ENCODE results near the gene SCUBE3.
A peak's percentile ranks its signal among the peaks of the same experiment; 100 is the strongest.

The SCUBE3 gene

GRCh38 chr6:35166116-35166515, 47.6 kb upstream of the SCUBE3 start:
- H3K18ac ChIP-seq (ENCODE audit: low read length) = no peak overlapping the region
- no peak overlapping the region for H3K4me2 ChIP-seq (ENCODE audit: low read length)
- H4K8ac ChIP-seq (ENCODE audit: low read depth, low read length) = no peak overlapping the region
- H3K36me3 ChIP-seq (ENCODE audit: control insufficient read depth in 1 of 2, insufficient read depth in 2 of 2, low read length in 2 of 2) = no peaks in the 10 kb centered on the region
- peak in 1 of 2 donors; percentile 31 for DNase-seq
- H2BK12ac ChIP-seq (ENCODE audit: low read length) = no peak overlapping the region
- no peaks in the 10 kb centered on the region for H3K27me3 ChIP-seq (ENCODE audit: insufficient read depth, low read length)
- no peaks in the 10 kb centered on the region for H3K79me2 ChIP-seq (ENCODE audit: control insufficient read depth, insufficient read depth, low read length, poor library complexity)
- H2AFZ ChIP-seq (ENCODE audit: insufficient read depth, low read length, poor library complexity) = no peak overlapping the region
- H4K91ac ChIP-seq (ENCODE audit: low read depth, low read length) = no peak overlapping the region
- no peak overlapping the region for H4K12ac ChIP-seq (ENCODE audit: low read depth, low read length)
- H2BK5ac ChIP-seq (ENCODE audit: low read depth, low read length, poor library complexity) = no peak overlapping the region
- H3K23ac ChIP-seq (ENCODE audit: low read length) = no peak overlapping the region
- H3K4me1 ChIP-seq (ENCODE audit: control insufficient read depth in 1 of 2, insufficient read depth in 2 of 2, low read length in 2 of 2) = no peaks in the 10 kb centered on the region
- H3K9ac ChIP-seq (ENCODE audit: low read length) = no peak overlapping the region
- H2AK5ac ChIP-seq (ENCODE audit: low read length) = no peak overlapping the region
- H3K9me3 ChIP-seq (ENCODE audit: insufficient read depth, low read depth, low read length) = peaks cover 3% of the 10 kb centered on the region
- no peak overlapping the region for H3K4me3 ChIP-seq (ENCODE audit: low read depth, low read length)
- WGBS (ENCODE audit: extremely low coverage, insufficient coverage, insufficient read length) = no CpG with 5 or more reads among the region's 2 CpGs
- no peak overlapping the region for H2BK120ac ChIP-seq (ENCODE audit: insufficient read depth, low read length, poor library complexity)
- H3K4ac ChIP-seq (ENCODE audit: low read depth, low read length) = no peak overlapping the region
- no peak overlapping the region for H3K27ac ChIP-seq (ENCODE audit: low read depth, low read length)
- no peak overlapping the region for H3K14ac ChIP-seq (ENCODE audit: low read length)
- no peaks in the 10 kb centered on the region for H3K79me1 ChIP-seq (ENCODE audit: low read length)

DNA sequence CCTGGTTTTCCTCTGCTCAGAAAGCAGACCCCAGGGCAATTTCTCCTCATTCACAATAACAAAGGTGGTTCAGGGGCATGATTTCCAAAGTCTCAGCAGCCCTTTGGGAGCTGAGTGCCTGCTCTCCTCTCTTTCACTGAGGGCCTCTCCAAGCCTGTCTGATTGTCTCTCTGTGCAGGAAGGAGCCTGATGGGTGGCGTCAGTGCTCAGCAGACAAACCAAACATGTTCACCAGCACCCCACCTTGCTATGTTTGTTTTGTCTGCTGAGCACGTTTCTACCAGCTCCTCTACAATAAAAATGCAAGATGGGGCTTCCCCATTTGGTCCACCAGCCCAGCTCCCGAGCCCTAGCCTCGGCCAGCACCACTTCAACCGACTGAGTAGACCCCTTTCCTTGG, 47.2 kb upstream of the SCUBE3 start:
- H3K18ac ChIP-seq (ENCODE audit: low read length) = no peak overlapping the region
- no peak overlapping the region for H4K91ac ChIP-seq (ENCODE audit: low read depth, low read length)
- no peaks in the 10 kb centered on the region for H3K36me3 ChIP-seq (ENCODE audit: control insufficient read depth in 1 of 2, insufficient read depth in 2 of 2, low read length in 2 of 2)
- DNase-seq = no peak
- no peaks in the 10 kb centered on the region for H3K79me1 ChIP-seq (ENCODE audit: low read length)
- H3K27me3 ChIP-seq (ENCODE audit: insufficient read depth, low read length) = no peaks in the 10 kb centered on the region
- H4K8ac ChIP-seq (ENCODE audit: low read depth, low read length) = no peak overlapping the region
- no peak overlapping the region for H3K9ac ChIP-seq (ENCODE audit: low read length)
- no peaks in the 10 kb centered on the region for H3K4me1 ChIP-seq (ENCODE audit: control insufficient read depth in 1 of 2, insufficient read depth in 2 of 2, low read length in 2 of 2)
- H3K79me2 ChIP-seq (ENCODE audit: control insufficient read depth, insufficient read depth, low read length, poor library complexity) = no peaks in the 10 kb centered on the region
- H4K12ac ChIP-seq (ENCODE audit: low read depth, low read length) = no peak overlapping the region
- H3K4me3 ChIP-seq (ENCODE audit: low read depth, low read length) = no peak overlapping the region
- H3K4ac ChIP-seq (ENCODE audit: low read depth, low read length) = no peak overlapping the region
- H2BK5ac ChIP-seq (ENCODE audit: low read depth, low read length, poor library complexity) = no peak overlapping the region
- no peak overlapping the region for H2AK5ac ChIP-seq (ENCODE audit: low read length)
- H3K23ac ChIP-seq (ENCODE audit: low read length) = no peak overlapping the region
- H2BK120ac ChIP-seq (ENCODE audit: insufficient read depth, low read length, poor library complexity) = no peak overlapping the region
- WGBS (ENCODE audit: extremely low coverage, insufficient coverage, insufficient read length) = no CpG with 5 or more reads among the region's 5 CpGs
- no peak overlapping the region for H3K4me2 ChIP-seq (ENCODE audit: low read length)
- H3K9me3 ChIP-seq (ENCODE audit: insufficient read depth, low read depth, low read length) = peaks cover 3% of the 10 kb centered on the region
- H3K27ac ChIP-seq (ENCODE audit: low read depth, low read length) = no peak overlapping the region
- H2AFZ ChIP-seq (ENCODE audit: insufficient read depth, low read length, poor library complexity) = no peak overlapping the region
- H2BK12ac ChIP-seq (ENCODE audit: low read length) = no peak overlapping the region
- no peak overlapping the region for H3K14ac ChIP-seq (ENCODE audit: low read length)

GRCh38 chr6:35167505-35167904, 46.3 kb upstream of the SCUBE3 start:
- H3K9me3 ChIP-seq (ENCODE audit: insufficient read depth, low read depth, low read length) = peaks cover 3% of the 10 kb centered on the region
- no peaks in the 10 kb centered on the region for H3K36me3 ChIP-seq (ENCODE audit: control insufficient read depth in 1 of 2, insufficient read depth in 2 of 2, low read length in 2 of 2)
- no peak overlapping the region for H3K27ac ChIP-seq (ENCODE audit: low read depth, low read length)
- no peak overlapping the region for H3K23ac ChIP-seq (ENCODE audit: low read length)
- H2BK120ac ChIP-seq (ENCODE audit: insufficient read depth, low read length, poor library complexity) = no peak overlapping the region
- H3K79me1 ChIP-seq (ENCODE audit: low read length) = no peaks in the 10 kb centered on the region
- no peaks in the 10 kb centered on the region for H3K4me1 ChIP-seq (ENCODE audit: control insufficient read depth in 1 of 2, insufficient read depth in 2 of 2, low read length in 2 of 2)
- no peak overlapping the region for H4K8ac ChIP-seq (ENCODE audit: low read depth, low read length)
- H2AFZ ChIP-seq (ENCODE audit: insufficient read depth, low read length, poor library complexity) = no peak overlapping the region
- no peak overlapping the region for H4K12ac ChIP-seq (ENCODE audit: low read depth, low read length)
- H3K4me2 ChIP-seq (ENCODE audit: low read length) = no peak overlapping the region
- H3K14ac ChIP-seq (ENCODE audit: low read length) = no peak overlapping the region
- no peak overlapping the region for H3K18ac ChIP-seq (ENCODE audit: low read length)
- no peak overlapping the region for H3K4ac ChIP-seq (ENCODE audit: low read depth, low read length)
- H4K91ac ChIP-seq (ENCODE audit: low read depth, low read length) = no peak overlapping the region
- H3K79me2 ChIP-seq (ENCODE audit: control insufficient read depth, insufficient read depth, low read length, poor library complexity) = no peaks in the 10 kb centered on the region
- H2AK5ac ChIP-seq (ENCODE audit: low read length) = no peak overlapping the region
- H2BK5ac ChIP-seq (ENCODE audit: low read depth, low read length, poor library complexity) = no peak overlapping the region
- no peak for DNase-seq
- H3K4me3 ChIP-seq (ENCODE audit: low read depth, low read length) = no peak overlapping the region
- H3K9ac ChIP-seq (ENCODE audit: low read length) = no peak overlapping the region
- no peaks in the 10 kb centered on the region for H3K27me3 ChIP-seq (ENCODE audit: insufficient read depth, low read length)
- no peak overlapping the region for H2BK12ac ChIP-seq (ENCODE audit: low read length)

- no peak overlapping the region for H2AK5ac ChIP-seq (ENCODE audit: low read length)
- no peak overlapping the region for H3K4me2 ChIP-seq (ENCODE audit: low read length)
- no peak for DNase-seq
- H4K8ac ChIP-seq (ENCODE audit: low read depth, low read length) = no peak overlapping the region
- H3K23ac ChIP-seq (ENCODE audit: low read length) = no peak overlapping the region
- no peak overlapping the region for H2BK5ac ChIP-seq (ENCODE audit: low read depth, low read length, poor library complexity)
- H3K9ac ChIP-seq (ENCODE audit: low read length) = no peak overlapping the region
- no peak overlapping the region for H3K14ac ChIP-seq (ENCODE audit: low read length)
- peaks cover 3% of the 10 kb centered on the region for H3K9me3 ChIP-seq (ENCODE audit: insufficient read depth, low read depth, low read length)
- H3K18ac ChIP-seq (ENCODE audit: low read length) = no peak overlapping the region
- no peak overlapping the region for H2AFZ ChIP-seq (ENCODE audit: insufficient read depth, low read length, poor library complexity)
- H3K4me1 ChIP-seq (ENCODE audit: control insufficient read depth in 1 of 2, insufficient read depth in 2 of 2, low read length in 2 of 2) = peaks cover 3 to 5% of the 10 kb centered on the region in 2 experiments
- no peak overlapping the region for H2BK120ac ChIP-seq (ENCODE audit: insufficient read depth, low read length, poor library complexity)
- no peaks in the 10 kb centered on the region for H3K79me2 ChIP-seq (ENCODE audit: control insufficient read depth, insufficient read depth, low read length, poor library complexity)
- no peak overlapping the region for H4K12ac ChIP-seq (ENCODE audit: low read depth, low read length)
- H3K79me1 ChIP-seq (ENCODE audit: low read length) = no peaks in the 10 kb centered on the region
- no peak overlapping the region for H3K4me3 ChIP-seq (ENCODE audit: low read depth, low read length)
- no peaks in the 10 kb centered on the region for H3K36me3 ChIP-seq (ENCODE audit: control insufficient read depth in 1 of 2, insufficient read depth in 2 of 2, low read length in 2 of 2)
- H3K27me3 ChIP-seq (ENCODE audit: insufficient read depth, low read length) = no peaks in the 10 kb centered on the region
- H4K91ac ChIP-seq (ENCODE audit: low read depth, low read length) = no peak overlapping the region
- H2BK12ac ChIP-seq (ENCODE audit: low read length) = no peak overlapping the region
- no CpG with 5 or more reads among the region's 7 CpGs for WGBS (ENCODE audit: extremely low coverage, insufficient coverage, insufficient read length)
- H3K4ac ChIP-seq (ENCODE audit: low read depth, low read length) = no peak overlapping the region
- no peak overlapping the region for H3K27ac ChIP-seq (ENCODE audit: low read depth, low read length)
These were observed 45.3 kb upstream of the SCUBE3 start for GRCh38 chr6:35168461-35168861.

Data from trophoblast cell (in vitro differentiated cells and primary cell).